HG02623 (cell line): ENCODE data around the gene DYNC1H1.
A peak's percentile ranks its signal among the peaks of the same experiment; 100 is the strongest.
"Not testable (repeated sequence)": the region's sequence is repeated elsewhere in the genome, so short reads cannot be mapped to it uniquely, and the experiment has no call there.

Experiments used
- ATAC-seq: cut with Tn5 transposase; IDR thresholded peaks from one replicate; pipeline ENCODE4 v1.9.1; 2021; ENCODE audit warnings: moderate library complexity; ENCODE audit not compliant: unreplicated experiment

Gene DYNC1H1

GRCh38 chr14:102058961-102059360 lies 94.6 kb downstream of the DYNC1H1 start:
- no peak for ATAC-seq

DNA sequence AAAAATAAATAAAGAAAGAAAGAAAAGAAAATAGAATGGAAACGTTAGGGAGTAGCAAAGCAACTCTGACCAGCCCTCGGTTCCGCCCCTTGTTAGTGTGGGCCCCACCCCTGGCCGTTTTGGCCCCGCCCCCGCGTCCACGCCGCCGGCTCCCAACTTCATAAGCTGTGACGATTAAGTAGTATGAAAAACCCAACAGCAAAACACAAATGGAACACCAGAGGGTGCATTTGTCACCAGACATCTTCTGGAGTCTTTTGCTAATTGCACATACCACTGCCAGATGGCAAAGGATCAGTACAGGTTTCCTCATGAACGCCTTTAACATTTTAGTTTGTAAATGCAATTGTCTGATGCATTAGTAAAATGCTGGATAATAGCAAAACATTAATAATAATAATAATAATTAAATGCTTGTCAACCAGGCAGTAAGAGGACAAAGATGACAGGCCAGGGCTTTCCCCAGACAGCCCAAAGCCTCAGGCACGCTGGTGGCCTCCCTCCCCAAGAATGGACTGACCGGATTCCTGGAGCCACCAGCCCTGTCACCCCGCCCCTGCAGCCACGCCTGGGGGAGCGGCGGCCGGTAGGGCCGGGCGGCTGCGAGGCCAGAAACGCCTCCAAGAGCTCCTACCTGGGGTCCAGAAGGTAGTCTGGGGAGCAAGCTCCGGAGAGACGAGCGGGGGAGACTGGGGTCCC lies 98.9 kb downstream of the DYNC1H1 start:
- ATAC-seq = no peak

DNA sequence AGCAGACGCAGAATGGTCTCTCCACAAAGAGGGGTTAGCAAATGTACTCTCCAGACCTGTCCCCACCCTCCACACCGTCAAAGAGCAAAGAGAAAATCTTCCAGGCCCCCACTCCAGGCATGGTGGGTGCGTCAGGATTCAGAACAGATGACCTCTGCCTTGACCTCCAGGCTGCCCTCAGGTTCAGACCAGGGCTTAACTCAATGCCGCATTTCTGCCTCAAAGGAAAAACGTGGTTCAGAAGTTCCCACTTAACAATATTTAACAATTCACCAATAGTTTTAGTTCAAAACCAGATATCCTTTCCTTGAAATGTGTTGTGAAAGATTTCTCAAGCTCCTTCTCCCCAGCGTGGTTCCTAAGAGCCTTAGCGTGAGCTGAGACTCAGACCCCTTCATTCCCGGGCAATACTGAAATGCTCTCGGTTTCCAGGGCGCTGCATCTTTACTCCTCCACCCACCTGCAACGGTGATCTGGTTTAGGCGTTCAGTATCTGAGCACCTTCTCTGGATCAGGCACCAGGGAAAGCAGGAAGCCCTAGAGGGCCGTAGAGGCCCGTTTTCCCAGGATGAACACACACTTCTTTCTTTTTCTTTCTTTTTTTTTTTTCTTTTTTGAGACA lies 99.5 kb downstream of the DYNC1H1 start:
- ATAC-seq = no peak

- not testable (repeated sequence) for ATAC-seq
Measured at GRCh38 chr14:102064590-102064989, 100.2 kb downstream of the DYNC1H1 start.

GRCh38 chr14:102066041-102066451 lies 101.7 kb downstream of the DYNC1H1 start:
- ATAC-seq = no peak

GRCh38 chr14:102071283-102071998 lies 107.1 kb downstream of the DYNC1H1 start:
- no peak for ATAC-seq

GRCh38 chr14:102074415-102074964 lies 110.1 kb downstream of the DYNC1H1 start:
- ATAC-seq = no peak

GRCh38 chr14:102075155-102075554 lies 110.8 kb downstream of the DYNC1H1 start:
- ATAC-seq = no peak

GRCh38 chr14:102077382-102077709 lies 113.0 kb downstream of the DYNC1H1 start:
- ATAC-seq = no peak

DNA sequence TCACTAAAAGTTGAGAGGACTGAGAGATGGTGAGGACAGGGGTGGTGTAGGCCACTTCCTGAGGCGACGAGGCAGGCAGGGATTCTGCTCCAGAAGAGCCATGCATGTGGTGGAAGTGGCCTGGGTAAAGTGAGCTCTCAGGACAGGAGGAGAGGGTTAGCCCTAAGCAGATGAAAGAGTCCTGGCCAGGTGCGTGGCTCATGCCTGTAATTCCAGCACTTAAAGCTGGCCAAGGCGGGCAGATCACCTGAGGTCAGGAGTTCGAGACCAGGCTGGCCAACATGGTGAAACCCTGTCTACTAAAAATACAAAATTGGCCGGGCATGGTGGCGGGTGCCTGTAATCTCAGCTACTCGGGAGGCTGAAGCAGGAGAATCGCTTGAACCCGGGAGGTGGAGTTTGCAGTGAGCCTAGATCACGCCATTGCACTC lies 114.0 kb downstream of the DYNC1H1 start:
- not testable (repeated sequence) for ATAC-seq

- no peak for ATAC-seq
Measured at GRCh38 chr14:102078831-102079699, 114.7 kb downstream of the DYNC1H1 start.

GRCh38 chr14:102079700-102079979 lies 115.3 kb downstream of the DYNC1H1 start:
- no peak for ATAC-seq

DNA sequence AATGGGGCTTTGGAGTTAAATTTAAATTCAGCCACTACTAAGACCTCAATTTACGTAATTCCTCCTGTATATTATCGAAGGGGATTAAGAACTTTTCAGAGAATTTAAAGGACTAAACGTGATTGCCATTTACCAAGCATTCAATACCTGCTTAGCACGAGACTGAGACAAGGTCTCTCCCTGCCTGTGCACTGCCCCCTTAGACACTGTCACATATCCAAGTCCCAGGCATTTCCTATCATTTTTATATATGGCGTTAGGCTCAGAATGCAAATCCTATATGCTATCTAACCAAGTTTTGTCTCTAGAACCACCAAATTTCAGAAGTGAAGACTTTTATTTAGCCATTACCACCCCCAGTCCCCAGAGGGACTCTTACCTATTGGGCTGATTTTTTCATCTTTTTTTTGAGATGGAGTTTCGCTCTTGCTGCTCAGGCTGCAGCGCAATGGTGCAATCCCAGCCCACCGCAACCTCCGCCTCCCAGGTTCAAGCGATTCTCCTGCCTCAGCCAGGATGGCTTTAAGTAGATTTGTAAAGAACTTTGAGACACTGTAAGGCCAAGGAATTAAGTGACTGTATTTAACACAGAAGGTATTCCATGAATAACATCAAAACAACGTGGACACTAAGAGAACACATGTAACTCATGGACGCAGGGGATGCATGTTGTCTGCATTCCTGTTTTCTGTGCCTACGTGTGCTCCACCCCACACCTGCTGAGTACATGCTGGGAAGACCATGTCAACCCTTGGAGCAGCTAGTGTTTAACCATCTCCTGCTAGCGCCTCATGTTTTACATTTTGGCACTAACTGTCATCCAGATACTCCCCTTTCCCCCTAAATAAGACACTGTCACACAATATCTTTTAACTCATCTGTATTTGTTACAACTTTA lies 116.1 kb downstream of the DYNC1H1 start:
- ATAC-seq = no peak

GRCh38 chr14:102081231-102082080 lies 117.1 kb downstream of the DYNC1H1 start:
- no peak for ATAC-seq

DNA sequence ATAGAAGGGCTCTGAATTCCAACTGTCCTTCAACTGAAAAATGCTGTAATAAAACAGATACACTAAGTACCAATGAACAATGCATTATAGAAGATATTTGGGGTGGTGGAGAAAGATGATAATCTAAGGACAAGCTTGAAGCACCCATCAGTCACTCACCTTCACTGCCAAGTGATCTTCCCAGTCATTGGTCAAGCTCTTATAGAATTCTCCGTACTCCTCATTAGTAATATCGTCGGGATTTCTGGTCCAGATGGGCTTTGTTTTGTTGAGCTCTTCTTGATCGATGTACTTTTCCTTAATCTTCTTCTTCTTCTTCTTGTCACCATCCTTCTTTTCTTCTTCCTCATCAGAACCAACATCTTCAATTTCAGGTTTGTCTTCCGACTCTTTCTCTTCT lies 120.1 kb downstream of the DYNC1H1 start:
- not testable (repeated sequence) for ATAC-seq

DNA sequence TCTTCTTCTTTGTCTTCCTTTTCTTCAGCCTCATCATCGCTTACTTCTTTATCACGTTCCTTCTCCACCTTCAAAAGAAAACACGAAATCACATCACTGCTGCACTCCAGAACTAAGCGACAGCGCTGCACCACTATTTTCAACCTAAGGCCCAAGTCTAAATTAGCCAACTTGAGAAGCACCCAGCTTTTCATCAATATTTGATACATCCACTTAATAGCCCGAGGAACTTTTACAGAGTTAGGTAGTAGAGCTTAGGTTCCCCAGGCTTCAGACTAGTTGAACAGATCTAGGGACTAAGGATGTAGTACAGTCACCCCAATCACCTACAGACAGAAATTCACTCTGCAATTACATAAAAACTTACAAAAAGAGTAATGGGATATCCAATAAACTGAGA lies 120.6 kb downstream of the DYNC1H1 start:
- no peak for ATAC-seq

DNA sequence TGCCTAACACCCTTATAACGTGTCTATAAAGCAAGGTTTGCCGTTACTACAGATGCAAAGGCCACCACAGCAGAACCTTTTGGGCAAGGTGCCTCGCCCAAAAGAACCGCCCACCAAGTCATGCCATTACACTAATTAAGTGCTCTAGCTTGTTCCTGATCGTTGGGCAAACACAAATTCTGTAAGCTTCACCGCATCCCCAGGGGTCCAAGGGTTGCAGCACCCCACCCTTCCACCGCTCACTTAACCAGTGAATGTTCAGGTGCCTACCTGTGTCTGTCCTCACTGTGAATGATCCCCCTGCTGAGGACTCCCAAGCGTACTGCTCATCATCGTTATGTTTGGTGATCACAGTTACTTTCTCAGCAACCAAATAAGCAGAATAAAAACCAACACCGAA lies 121.1 kb downstream of the DYNC1H1 start:
- no peak for ATAC-seq

- peak; percentile 20 for ATAC-seq
Measured at GRCh38 chr14:102085948-102086708, 121.8 kb downstream of the DYNC1H1 start.

DNA sequence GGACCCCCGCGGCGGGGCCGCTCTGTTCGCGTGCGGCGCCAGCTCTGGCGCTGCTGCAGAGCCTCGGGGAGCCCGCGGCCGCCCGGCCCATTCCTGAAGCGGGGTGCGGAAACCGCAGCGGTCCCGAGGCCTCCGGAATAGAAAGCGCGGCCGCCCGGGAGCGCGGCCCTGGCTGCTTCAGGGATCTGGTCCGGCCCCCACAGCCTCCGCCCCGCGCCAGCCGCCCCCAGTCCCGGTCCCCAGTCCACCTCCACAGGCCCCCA lies 122.3 kb downstream of the DYNC1H1 start:
- ATAC-seq = no peak
